HG02870 (cell line): Measurements from ENCODE around the gene HSD17B11.
"Not testable (repeated sequence)": the region's sequence is repeated elsewhere in the genome, so short reads cannot be mapped to it uniquely, and the experiment has no call there.

ENCODE experiments used
- ATAC-seq: cut with Tn5 transposase; IDR thresholded peaks from one replicate; pipeline ENCODE4 v1.9.1; 2021; ENCODE audit warnings: mild to moderate bottlenecking, moderate library complexity; ENCODE audit not compliant: unreplicated experiment

The HSD17B11 gene, protein sequence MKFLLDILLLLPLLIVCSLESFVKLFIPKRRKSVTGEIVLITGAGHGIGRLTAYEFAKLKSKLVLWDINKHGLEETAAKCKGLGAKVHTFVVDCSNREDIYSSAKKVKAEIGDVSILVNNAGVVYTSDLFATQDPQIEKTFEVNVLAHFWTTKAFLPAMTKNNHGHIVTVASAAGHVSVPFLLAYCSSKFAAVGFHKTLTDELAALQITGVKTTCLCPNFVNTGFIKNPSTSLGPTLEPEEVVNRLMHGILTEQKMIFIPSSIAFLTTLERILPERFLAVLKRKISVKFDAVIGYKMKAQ

DNA sequence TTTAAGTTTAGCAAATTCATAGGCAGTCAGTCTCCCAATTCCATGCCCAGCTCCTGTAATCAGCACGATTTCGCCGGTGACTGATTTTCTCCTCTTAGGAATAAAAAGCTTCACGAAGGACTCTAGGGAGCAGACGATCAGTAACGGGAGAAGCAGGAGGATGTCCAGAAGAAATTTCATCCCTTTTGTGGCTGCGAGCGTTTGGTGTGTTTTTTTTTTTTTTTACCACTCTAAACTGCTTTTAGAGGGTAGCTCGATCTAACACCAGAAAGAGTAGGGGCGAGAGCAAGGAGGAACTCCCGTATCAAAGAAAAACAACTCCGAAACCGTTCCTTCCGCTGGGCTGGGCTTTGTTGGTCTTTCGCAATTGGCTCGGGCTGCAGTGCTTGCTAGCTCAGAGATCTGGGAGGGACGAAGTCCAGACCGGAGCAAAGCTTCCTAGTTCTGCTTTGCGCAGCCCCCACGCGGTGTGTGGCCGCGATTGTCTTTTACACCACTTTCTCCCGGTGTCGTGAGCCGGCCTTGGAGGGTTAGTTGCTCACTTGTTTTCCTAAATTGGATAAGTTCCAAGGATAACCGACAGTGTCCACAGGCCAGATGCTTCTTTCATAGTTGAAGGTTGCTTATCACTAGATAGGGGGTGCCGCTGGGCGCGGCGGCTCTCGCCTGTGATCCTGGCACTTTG is at the start of gene HSD17B11:
Gene HSD17B11 (minus strand): TSS at position 298 of the 685 bp plus-strand sequence. CDS start 118 bp downstream, at position 180.
- ATAC-seq, result peak; percentile 100

DNA sequence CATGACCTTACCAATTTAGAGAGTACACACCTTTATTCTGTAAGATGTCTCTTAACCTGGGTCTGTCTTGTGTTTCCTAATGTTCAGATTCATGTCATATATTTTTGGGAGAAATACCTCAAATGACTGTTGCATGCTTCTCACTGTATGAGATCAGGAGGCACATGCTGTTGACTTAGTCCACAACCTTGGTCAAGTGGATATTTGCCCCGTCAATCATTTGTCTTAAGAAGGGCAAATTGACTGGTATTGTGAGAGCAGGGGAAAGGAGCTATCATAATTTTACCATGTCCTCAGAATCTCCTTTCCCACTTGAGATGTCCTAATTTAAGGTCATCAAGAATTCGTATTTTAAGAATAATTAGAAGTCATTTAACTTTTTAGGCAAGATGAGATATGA is 42.4 kb upstream of the HSD17B11 start:
- no peak for ATAC-seq

DNA sequence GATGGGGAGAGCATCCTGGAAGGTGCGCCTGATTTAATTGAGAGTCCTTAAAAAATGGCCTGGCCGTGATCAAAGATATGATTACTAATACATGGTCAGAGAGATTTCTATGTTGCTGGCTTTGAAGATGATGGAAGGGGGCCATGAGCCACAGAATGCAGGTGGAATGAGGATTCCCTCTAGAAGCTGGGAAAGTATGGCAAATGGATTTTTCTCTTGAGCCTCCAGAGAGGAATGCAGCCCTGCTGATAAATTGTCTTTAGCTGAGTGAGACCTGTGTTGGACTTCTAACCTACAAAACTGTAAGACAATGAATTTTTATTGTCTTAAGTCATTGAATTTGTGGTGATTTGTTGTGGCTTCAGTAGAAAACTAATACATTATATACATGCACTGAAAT is 39.0 kb upstream of the HSD17B11 start:
- no peak for ATAC-seq

DNA sequence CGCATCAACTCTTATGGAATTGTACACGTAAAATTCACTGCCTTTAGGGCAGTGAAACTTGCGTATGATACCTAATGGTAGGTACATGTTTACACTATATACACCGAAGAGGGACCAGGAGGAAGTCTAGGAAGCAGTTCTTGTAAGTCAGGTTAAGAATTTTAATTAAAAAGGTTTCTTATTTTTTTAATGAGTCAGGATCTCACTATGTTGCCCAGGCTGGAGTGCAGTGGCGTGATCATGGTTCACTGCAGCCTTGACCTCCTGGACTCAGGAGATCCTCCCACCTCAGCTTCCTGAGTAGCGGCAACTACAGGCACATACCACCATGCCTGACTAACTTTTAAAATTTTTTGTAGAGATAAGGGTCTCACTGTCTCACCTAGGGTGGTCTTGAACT is 38.0 kb upstream of the HSD17B11 start:
- ATAC-seq, result no peak

DNA sequence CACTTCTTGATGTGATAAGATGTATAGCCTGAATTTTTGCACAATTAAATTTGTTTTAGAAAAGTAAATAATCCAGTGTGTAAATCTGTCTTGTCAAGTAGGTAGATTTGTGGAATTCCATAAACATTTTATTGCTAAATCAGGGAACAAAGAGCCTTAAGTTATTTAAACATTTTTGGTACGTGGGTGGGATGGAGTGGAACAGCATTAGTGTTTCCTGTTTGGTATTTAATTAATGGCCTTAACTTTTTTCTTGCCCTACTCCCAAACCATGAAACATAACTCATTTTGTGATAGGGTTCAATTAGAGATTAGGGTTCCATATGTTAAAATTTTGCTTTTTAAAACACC is 36.5 kb upstream of the HSD17B11 start:
- ATAC-seq, result no peak

DNA sequence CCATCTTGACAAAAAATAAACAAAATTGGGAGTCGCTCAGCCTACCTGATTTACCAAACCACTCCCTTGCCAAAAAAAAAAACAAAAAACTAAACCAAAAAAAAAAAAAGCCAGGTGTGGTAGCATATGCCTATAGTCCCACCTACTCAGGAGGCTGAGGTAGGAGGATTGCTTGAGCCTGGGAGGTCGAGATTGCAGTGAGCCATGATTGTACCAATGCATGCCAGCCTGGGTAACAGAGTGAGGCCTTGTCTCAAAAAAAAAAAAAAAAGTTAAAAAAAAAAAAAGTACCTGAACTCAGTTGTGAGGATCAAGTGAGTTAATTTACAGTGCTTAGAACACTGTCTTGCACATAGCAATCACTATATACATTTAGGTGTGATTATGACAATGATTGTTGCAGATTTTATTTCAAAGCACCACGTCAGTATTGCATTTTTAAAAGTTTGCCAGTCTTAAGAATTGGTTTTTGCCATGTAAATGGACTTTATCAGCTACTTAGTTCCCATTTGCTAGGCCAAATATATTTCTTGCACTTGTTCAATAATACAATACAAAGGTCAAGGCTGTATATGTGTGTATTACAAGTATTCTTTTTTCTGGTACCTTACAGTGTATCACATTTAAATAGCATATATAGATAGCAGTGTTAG is 36.0 kb upstream of the HSD17B11 start:
- no peak for ATAC-seq

DNA sequence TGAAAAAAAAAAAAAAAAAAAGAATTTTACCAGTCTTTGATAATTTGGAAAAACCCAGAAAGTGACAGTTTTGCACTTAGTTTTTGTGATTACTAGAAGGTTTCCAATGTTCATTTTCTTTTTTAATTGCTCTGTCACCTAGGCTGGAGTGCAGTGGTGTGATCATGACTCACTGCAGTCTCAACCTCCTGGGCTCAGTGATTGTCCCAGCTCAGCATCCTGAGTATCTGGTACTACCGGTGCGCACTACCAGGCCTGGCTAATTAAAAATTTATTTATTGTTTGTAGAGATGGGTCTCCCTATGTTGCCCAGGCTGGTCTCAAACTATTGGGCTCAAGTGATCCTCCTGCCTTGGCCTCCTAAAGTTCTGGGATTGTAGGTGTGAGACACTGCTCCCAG is 34.7 kb upstream of the HSD17B11 start:
- no peak for ATAC-seq

DNA sequence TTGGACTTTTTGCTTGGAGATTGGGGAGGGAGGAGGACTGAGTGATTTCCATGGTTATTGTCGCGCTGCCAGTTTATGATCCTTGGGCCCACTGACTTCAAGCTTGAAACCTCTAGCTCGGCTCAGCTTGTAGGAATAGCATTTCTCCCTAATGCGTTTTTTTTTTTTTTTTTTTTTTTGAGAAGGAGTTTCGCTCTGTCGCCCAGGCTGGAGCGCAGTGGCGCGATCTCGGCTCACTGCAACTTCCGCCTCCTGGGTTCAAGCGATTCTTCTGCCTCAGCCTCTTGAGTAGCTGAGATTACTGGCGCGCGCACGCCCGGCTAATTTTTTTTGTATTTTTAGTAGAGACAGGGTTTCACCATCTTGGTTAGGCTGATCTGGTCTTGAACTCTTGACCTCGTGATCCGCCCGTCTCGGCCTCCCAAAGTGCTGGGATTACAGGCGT is 33.1 kb upstream of the HSD17B11 start:
- ATAC-seq, result not testable (repeated sequence)

DNA sequence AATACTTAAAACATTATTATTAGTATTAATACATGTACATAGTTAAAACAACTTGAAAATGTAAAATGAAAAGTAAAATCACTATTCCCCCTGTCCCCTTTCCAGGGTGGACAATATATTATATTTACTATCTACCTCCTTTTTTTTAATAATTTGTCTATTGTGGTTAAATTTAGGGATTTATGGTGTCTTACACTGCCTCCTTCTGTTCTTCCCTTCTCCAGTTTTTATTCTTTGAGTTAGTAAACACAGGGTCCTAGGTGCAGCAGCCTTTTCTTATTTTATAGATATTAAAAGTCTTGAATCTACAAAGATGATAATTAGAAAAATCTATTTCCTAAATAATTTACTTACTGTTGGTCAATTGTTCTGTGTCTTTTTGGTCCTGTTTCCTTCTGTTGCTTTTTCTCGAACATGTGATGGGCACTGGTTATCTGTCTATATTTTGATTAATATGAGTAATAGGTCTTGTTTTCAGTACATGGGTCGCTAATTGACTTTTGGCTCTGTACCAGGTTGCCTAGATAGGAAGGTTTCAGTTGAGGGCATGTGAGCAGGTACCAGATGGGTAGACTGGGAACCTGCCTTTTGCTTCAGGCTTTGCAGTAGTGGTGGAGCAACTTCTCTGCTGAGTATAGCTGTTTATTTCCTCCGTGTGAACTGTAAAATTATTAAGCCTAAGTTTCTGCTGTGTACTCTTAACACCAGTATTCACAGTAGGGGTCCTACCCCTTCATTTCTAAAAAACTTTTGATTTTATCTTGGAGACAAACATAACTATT is 32.5 kb upstream of the HSD17B11 start:
- no peak for ATAC-seq

DNA sequence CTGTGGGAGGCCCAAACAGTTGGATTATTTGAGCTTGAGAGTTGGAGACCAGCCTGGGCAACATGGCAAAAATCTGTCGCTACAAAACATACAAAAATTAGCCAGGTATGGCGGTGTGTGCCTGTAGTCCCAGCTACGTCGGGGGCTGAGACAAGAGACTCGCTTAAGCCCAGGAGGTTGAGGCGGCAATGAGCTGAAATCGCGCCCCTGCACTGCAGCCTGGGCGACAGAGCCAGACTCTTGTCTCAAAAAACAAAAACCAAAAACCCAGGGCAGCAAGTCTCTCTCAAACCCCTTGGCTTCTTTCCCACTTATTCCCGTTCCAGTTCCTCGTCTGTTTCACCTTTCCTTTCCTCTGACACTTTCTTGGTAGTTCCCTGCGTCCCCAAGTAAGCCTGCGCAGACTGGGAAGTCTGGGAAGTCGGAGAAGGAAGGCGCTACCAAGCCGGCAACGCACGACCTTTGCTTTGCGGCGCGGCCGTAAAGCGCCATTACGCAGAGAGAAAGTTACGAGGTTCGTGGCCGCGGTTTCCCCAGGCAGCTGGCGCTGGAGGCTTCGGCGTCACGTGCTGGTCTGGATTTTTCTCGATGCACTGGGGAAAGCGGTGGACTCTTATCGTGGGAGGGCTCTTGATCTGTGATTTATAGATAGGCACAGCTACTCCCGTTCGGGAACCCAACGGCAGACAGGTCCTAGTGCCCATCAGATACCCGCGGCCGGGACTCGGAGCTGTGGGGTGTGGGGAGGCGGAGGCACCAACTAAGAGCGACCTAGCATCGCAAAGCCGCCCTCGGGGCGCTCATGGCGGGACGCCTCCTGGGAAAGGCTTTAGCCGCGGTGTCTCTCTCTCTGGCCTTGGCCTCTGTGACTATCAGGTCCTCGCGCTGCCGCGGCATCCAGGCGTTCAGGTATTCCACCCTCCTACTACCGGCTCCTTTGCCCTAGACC is 31.4 kb upstream of the HSD17B11 start, which contains the start of gene NUDT9:
Gene NUDT9 (plus strand): TSS at position 470 of the 949 bp plus-strand sequence. CDS start 333 bp downstream, at position 803.
- ATAC-seq, result peak; percentile 76

DNA sequence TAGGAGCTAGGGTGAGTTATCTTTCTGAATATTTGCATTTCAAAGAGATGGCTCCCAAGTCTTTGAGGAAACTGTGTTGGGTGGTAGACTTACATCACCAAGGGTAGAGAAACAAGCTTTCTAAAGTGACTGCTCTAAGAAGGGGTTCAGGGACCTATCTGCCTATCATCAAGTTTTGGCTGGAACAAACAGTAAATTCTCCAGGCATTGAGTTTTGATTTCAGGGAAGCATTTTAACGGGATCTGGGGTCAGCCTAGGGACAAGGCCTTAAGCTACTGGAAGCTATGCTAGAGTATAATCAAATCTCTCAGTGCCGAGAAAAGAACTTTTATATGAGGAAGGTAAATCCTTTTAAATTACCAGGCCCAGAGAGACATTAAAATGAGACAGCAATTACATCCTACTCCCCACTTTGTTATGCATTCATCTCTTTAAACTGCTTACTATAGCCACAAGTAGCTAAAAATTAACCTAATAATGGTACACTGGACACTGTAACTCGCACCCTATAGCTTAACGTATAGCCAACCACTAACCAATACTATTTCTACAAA is 29.4 kb upstream of the HSD17B11 start:
- ATAC-seq, result no peak

DNA sequence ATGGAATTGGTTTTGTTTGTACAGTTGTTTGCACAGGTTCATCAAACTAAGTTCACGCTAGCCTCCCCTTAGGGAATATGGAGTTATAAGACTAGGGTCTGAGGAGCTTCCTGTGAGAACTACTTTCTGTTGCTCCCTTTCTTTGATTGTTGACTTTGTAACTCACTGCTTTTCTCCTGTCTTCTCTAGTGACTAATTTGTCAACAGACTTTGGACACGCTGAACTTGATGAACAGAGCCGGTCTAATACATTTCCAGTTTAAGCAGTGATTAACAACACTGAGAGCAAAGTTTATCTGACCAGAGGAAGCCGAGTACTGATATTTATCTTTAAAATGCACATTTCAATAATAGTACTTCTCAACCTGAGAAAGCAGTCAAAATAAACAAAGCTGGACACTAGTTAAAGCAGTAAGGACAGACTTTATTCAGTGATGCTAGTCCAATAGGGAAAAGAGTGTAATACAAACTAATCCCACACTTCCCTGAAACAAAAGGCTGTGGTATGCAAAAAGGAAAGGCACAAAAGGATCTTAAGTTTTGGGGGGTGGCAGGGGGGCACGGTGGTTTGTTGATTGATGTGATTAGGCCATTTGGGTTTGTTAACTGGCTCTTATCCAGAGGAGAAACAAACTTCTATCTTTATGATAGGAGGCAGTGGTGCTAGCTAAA is 28.7 kb upstream of the HSD17B11 start:
- no peak for ATAC-seq

DNA sequence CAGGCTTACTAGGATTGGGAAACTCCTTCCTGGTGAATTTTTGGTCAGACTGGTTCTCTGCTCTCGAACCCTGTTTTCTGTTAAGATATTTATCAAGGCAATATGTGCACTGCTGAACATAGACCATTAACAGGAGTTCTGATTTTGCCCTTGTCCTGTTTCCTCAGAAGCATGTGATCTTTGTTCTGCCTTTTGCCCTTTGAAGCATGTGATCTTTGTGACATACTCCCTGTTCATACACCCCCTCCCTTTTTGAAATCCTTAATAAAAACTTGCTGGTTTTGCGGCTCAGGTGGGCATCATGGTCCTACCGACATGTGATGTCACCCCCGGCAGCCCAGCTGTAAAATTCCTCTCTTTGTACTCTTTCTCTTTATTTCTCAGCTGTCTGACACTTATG is 27.4 kb upstream of the HSD17B11 start:
- ATAC-seq, result not testable (repeated sequence)

DNA sequence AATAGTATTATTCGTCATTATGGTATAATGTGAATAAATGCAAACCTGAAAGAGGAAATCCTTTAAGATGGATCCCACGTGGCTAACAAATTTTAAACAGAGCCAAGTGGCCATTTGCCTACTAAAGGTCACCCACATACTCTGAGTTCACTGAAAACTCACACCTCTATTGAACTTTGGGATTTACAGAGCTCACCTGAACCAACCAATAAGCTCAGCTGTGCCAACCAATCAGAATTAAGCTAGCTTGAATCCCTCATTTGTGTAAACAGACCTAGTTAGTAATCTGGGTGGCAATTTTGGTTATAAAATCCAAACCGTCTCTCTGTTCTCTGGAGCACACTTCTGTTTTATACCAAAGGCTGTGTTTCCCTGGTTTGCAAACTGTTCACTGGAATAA is 26.0 kb upstream of the HSD17B11 start:
- no peak for ATAC-seq

DNA sequence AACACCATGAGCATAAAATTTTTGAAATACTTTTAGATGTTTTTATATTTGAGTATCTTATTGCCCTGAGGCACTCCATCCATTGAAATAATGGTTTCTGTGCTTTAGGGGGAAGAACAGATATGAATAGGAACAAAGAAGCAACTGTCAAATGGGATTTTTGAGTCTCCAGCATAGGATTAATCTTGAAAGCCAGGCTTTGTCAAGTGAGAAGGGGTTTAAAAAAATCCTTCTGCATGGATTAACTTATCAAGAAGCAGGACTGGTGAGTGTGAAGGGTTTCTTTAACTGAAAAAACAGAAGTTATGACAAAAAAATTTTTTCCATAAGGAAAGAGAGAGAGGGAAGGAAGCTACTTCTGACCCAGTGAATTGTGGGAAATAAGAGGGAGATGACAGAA is 23.8 kb upstream of the HSD17B11 start:
- no peak for ATAC-seq

DNA sequence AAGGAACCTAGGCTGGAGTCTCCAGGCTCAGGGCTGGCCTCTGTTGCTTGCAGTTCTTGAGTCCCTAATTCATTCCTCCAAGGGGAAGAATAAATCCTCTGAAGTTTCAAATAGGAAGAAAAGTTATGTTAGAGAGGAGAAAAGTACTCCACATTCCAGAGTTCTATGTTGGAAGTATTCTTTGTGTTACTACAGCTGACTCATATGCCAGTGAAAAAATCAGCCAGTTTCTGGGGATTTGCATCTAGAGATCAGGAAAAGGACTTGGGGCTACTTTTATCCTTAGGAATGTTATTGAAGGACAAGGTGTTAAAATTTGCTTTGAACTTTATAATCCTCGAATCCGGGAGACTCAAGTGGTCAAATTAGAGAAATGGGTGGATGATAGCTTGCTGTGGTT is 19.7 kb upstream of the HSD17B11 start:
- no peak for ATAC-seq

DNA sequence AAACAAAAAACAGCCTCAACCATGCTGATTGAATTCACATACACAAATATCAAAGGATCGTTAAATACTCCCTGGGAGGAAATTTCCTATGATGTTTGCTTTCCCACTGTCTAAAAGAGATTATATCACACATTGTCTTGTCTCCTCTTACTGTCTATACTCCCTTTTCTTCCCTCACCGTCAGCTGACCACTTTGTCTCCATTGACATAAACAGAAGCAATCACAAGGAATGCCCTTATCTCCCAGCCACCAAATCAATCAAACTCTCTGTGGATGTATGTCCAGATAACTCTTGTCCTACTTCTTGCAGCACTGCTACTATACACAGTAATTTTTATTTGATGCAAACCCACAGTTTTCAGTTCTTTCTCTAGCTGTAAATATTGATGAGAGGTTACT is 19.2 kb upstream of the HSD17B11 start:
- ATAC-seq, result no peak

DNA sequence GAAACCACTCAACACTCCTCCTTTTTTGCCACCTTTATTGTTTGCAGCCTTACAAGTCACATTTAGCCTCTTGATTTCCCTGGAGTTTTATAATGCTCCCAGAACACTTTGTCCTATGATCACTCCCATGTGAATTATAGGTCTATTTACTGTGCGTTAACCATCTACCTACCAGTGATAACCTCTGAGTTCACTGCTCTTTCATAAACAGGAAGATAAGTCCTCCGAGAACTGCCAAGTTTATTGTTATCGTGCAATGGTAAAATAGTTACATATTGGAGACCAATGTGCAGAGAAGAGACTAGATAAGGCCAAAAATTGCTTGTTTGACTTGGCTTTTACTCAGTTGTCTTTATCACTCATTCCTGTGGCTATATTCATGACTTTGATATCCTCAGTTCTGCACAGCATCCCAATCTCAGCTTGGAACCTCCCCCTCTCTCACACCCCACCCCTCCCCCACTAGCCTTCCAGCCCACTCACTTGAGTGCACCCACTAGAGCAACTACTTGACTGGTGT is 18.5 kb upstream of the HSD17B11 start:
- ATAC-seq, result no peak

DNA sequence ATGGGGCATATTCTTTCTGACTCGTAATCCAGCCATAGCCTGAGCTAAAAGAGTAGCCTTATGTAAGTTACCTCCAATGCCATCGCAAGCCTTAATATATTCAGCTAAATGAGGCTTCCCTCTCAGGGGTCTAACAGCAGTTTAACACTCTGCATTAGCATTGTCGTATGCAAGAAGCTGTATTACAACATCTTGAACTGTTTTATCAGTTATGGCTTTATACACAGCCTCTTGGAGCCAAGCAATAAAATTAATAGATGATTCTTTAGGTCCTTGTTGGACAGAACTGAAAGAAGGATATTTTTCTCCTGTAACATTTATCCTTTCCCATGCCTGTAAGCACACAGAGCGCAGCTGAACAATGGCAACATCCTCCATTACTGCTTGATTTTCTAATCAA is 15.9 kb upstream of the HSD17B11 start:
- ATAC-seq, result not testable (repeated sequence)
